Measurements from ENCODE around the gene MEX3D.

- TF ChIP-seq CTCF (IDR thresholded peaks at IDR 0.05), result no peak
- no peak for TF ChIP-seq POLR2A (IDR thresholded peaks at IDR 0.05)
These were observed 34.1 kb upstream of the MEX3D start for GRCh38 chr19:1602091-1602707.

Data from right lobe of liver (tissue), 4 donors.